OCI-LY7 (cell line): Measurements from ENCODE around the gene VWF. TPM values are rescaled to one million over a fixed set of nuclear protein-coding genes. Genes with fewer than 3 reads are reported as not detected.

ENCODE experiments used
- BruUV-seq: library from RNA; stranded (reverse); fragments of 400-500 nt; replicated peaks from 2 replicates; lab custom pipeline; 2021; lab: Mats Ljungman, UMichigan
- CTCF ChIA-PET: fragments of 300-600 bp; sonication (Branson Sonifier 250); formaldehyde crosslinking; loops from one replicate; lab custom pipeline; 2022; ENCODE audit warnings: antibody characterized with exemption; ENCODE audit not compliant: unreplicated experiment; lab: Charles Lee
- POLR2A ChIA-PET: fragments of 300-600 bp; sonication (Branson Sonifier 250); formaldehyde crosslinking; loops from one replicate; lab custom pipeline; 2022; ENCODE audit warnings: antibody characterized with exemption; lab: Charles Lee
- DNase-seq: peaks from one replicate; pipeline ENCODE4 v3.0.0-alpha.2; 2015; ENCODE audit warnings: low spot score
- H2AFZ ChIP-seq: fragments of 200-600 bp; sonication (generic), shearing (Covaris generic); 2 replicates; pipeline ENCODE4 v1.6.1; 2014; ENCODE audit warnings: mild to moderate bottlenecking, antibody characterized with exemption, low read length, moderate library complexity
- H3K27ac ChIP-seq: fragments of 200-600 bp; sonication (generic); 2 replicates; pipeline ENCODE4 v1.5.1; 2014; ENCODE audit warnings: mixed run types, low read depth, mild to moderate bottlenecking, moderate library complexity, low read length, inconsistent platforms; ENCODE audit not compliant: poor library complexity, severe bottlenecking
- H3K36me3 ChIP-seq: fragments of 200-600 bp; sonication (generic); 2 replicates; pipeline ENCODE4 v1.6.1; 2014; ENCODE audit warnings: mild to moderate bottlenecking, antibody characterized with exemption, low read length, moderate library complexity, mixed read lengths; ENCODE audit not compliant: insufficient read depth
- H3K4me1 ChIP-seq: fragments of 200-600 bp; sonication (generic); 2 replicates; pipeline ENCODE4 v1.5.1; 2014; ENCODE audit warnings: mild to moderate bottlenecking, low read length; ENCODE audit not compliant: insufficient read depth, poor library complexity, severe bottlenecking
- H3K4me2 ChIP-seq: fragments of 200-600 bp; sonication (generic); 2 replicates; pipeline ENCODE4 v1.6.1; 2014; ENCODE audit warnings: mild to moderate bottlenecking, low read length
- H3K4me3 ChIP-seq: fragments of 200-600 bp; sonication (generic); 2 replicates; pipeline ENCODE4 v1.5.1; 2014; ENCODE audit warnings: mild to moderate bottlenecking, low read depth, low read length; ENCODE audit not compliant: poor library complexity, severe bottlenecking
- H3K79me2 ChIP-seq: fragments of 200-600 bp; sonication (generic); 2 replicates; pipeline ENCODE4 v1.6.1; 2016; ENCODE audit warnings: low read depth, mild to moderate bottlenecking, low read length, moderate library complexity, mixed read lengths; ENCODE audit not compliant: insufficient read depth
- H3K9me2 ChIP-seq: fragments of 200-600 bp; sonication (generic); 2 replicates; pipeline ENCODE4 v1.6.1; 2016; ENCODE audit warnings: mild to moderate bottlenecking, low read length, mixed read lengths; ENCODE audit not compliant: insufficient read depth
- H3K9me3 ChIP-seq: fragments of 200-600 bp; sonication (generic); 2 replicates; pipeline ENCODE4 v1.6.1; 2014; ENCODE audit warnings: mild to moderate bottlenecking, mixed run types, low read length, mixed read lengths
- H4K20me1 ChIP-seq: fragments of 200-600 bp; sonication (generic); 2 replicates; pipeline ENCODE4 v1.6.1; 2014; ENCODE audit warnings: mild to moderate bottlenecking, antibody characterized with exemption, low read length, moderate library complexity, mixed read lengths; ENCODE audit not compliant: insufficient read depth
- EZH2phosphoT487 ChIP-seq: fragments of 200-600 bp; sonication (generic); IDR thresholded peaks from 2 replicates; pipeline ENCODE4 v1.6.1; 2018; ENCODE audit warnings: low read depth, borderline replicate concordance, mild to moderate bottlenecking, mixed run types, antibody characterized with exemption, low read length, moderate library complexity, mixed read lengths
- intact Hi-C: fragments of 100-400 bp; cut with micrococcal nuclease; formaldehyde crosslinking; loops from one replicate; pipeline ENCODE4 v1.10.0; 2022; ENCODE audit not compliant: unreplicated experiment
- total RNA-seq, 2 experiments: library from RNA; depleted of rRNA in 1 of 2; stranded (reverse); fragments of >200 nt in 1 of 2; shearing (Covaris generic) in 1 of 2; gene quantifications; 2 replicates each; pipeline ENCODE4 v1.2.3, GENCODE V29; 2014 to 2022
- TF ChIP-seq, protein P1 (sequence below): fragments of 200-600 bp; sonication (generic); conservative IDR thresholded peaks from 2 replicates; pipeline ENCODE4 v1.5.1; 2014; ENCODE audit warnings: mild to moderate bottlenecking, antibody characterized with exemption, low read length, moderate library complexity, mixed read lengths

The VWF gene
- total RNA-seq, 2 experiments from 2014 or later, result 0.32 TPM; not detected in 1

DNA sequence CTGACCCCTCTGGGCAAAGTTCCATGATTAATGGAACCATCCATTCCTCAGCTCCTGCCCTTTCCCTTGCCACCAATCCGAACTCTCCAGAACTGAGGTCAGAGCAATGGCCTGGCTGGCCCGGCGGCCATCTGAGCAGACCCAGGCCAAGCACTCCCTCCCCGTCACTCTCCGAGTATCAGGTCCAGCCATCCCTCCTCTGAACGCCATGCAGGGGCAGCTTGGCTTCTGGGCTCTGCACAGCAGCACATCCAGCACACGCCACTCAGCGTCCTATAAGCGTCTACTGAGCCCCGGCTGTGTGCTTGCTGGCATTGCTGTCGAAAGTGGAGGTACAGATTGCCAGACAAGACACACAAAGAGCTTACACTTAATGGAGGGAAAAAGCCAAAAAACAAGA, 34.3 kb upstream of the VWF start:
- intact Hi-C loops, result no loop called here
- no peaks in the 10 kb centered on the region for H3K9me2 ChIP-seq
- TF ChIP-seq, protein P1, sequence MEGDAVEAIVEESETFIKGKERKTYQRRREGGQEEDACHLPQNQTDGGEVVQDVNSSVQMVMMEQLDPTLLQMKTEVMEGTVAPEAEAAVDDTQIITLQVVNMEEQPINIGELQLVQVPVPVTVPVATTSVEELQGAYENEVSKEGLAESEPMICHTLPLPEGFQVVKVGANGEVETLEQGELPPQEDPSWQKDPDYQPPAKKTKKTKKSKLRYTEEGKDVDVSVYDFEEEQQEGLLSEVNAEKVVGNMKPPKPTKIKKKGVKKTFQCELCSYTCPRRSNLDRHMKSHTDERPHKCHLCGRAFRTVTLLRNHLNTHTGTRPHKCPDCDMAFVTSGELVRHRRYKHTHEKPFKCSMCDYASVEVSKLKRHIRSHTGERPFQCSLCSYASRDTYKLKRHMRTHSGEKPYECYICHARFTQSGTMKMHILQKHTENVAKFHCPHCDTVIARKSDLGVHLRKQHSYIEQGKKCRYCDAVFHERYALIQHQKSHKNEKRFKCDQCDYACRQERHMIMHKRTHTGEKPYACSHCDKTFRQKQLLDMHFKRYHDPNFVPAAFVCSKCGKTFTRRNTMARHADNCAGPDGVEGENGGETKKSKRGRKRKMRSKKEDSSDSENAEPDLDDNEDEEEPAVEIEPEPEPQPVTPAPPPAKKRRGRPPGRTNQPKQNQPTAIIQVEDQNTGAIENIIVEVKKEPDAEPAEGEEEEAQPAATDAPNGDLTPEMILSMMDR, result no peak
- TF ChIP-seq EZH2phosphoT487, result no peak
- H3K4me1 ChIP-seq, result no peaks in the 10 kb centered on the region
- no peak overlapping the region for H3K4me2 ChIP-seq
- DNase-seq, result no peak
- no peaks in the 10 kb centered on the region for H3K9me3 ChIP-seq
- no peaks in the 10 kb centered on the region for H3K79me2 ChIP-seq
- POLR2A ChIA-PET, result no interaction called here
- H3K4me3 ChIP-seq, result no peak overlapping the region
- no peaks in the 10 kb centered on the region for H4K20me1 ChIP-seq
- H2AFZ ChIP-seq, result no peak overlapping the region
- no peaks in the 10 kb centered on the region for H3K36me3 ChIP-seq
- BruUV-seq, result no TSS peak
- H3K27ac ChIP-seq, result no peak overlapping the region
- CTCF ChIA-PET, result no interaction called here

DNA sequence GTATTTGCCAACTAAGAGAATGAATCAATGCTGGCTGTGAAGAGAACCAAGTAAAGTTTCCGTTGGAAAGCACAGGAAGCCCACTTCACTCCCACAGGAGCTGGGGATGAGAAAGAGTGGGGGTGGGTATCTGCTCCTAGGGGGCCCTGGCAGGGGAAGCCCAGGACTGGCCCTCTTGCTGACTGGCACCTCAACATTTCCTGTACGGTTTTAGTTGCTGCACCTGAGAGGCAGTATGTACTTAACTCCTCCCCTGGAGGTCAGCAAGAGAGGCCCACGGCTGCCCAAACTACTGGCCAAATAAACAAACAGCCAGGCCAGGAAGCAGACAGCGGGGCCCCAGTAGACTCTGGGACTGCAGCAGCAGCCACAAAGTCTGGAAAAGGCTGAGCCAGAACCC, 33.8 kb upstream of the VWF start:
- H2AFZ ChIP-seq, result no peak overlapping the region
- CTCF ChIA-PET, result no interaction called here

DNA sequence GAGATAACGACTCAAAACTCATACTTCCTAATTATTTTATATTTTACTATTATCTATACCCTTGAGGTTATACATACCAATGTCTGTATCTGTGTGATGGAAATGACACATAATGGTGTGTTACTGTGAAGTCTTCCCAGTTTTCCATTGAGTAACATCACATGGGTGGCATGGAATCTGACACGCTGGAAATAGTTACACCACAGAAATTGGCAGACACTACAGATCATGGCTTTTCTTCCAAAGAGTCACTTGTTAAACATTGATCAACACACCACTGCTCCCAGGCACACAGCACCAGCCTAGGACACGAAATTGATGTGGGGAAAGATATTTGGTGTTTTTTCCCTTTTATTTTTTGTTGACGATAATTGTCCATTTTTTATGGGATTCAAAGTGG, 33.0 kb upstream of the VWF start:
- DNase-seq, result no peak
- Histone ChIP-seq H3K27ac (no peak overlapping the region), H2AFZ (no peak overlapping the region), H3K4me3 (no peak overlapping the region), H3K4me1 (no peaks in the 10 kb centered on the region), H3K9me2 (no peaks in the 10 kb centered on the region), H4K20me1 (no peaks in the 10 kb centered on the region), H3K4me2 (no peak overlapping the region), H3K79me2 (no peaks in the 10 kb centered on the region), H3K36me3 (no peaks in the 10 kb centered on the region), H3K9me3 (no peaks in the 10 kb centered on the region)
- ChIA-PET POLR2A (interaction anchor here (0.6 kb wide), 1 partner anchor 14 kb away, joined by 4 read pairs; no protein-coding TSS in a partner anchor), CTCF (no interaction called here)
- intact Hi-C loops, result no loop called here
- no peak for TF ChIP-seq EZH2phosphoT487
- TF ChIP-seq, protein P1, result no peak
- no TSS peak for BruUV-seq

More for the DNA sequence above, 33.8 kb upstream of the VWF start:
- no peak overlapping the region for H3K4me2 ChIP-seq
- intact Hi-C loops, result no loop called here
- H4K20me1 ChIP-seq, result no peaks in the 10 kb centered on the region
- no peak overlapping the region for H3K4me3 ChIP-seq
- H3K9me3 ChIP-seq, result no peaks in the 10 kb centered on the region
- no peak for TF ChIP-seq EZH2phosphoT487
- TF ChIP-seq, protein P1, result no peak
- POLR2A ChIA-PET, result no interaction called here
- H3K4me1 ChIP-seq, result no peaks in the 10 kb centered on the region
- no peak for DNase-seq
- H3K27ac ChIP-seq, result no peak overlapping the region
- no peaks in the 10 kb centered on the region for H3K9me2 ChIP-seq
- no peaks in the 10 kb centered on the region for H3K36me3 ChIP-seq
- H3K79me2 ChIP-seq, result no peaks in the 10 kb centered on the region
- no TSS peak for BruUV-seq
